Measurements from ENCODE around the gene PDGFD. TPM values are rescaled to one million over a fixed set of nuclear protein-coding genes. Genes with fewer than 3 reads are reported as not detected.
A peak's percentile ranks its signal among the peaks of the same experiment; 100 is the strongest.
"Not testable (repeated sequence)": the region's sequence is repeated elsewhere in the genome, so short reads cannot be mapped to it uniquely, and the experiment has no call there.

PDGFD gene
- total RNA-seq, 1 donor from 2014 or later = 8.9 TPM

GRCh38 chr11:104067534-104067933 is 96.4 kb downstream of the PDGFD start:
- intact Hi-C loops (cut with DNase I) = no loop called here
- no peak for DNase-seq
- no peak for ATAC-seq (ENCODE audit: poor library complexity)

GRCh38 chr11:104064034-104064630 is 99.8 kb downstream of the PDGFD start:
- intact Hi-C loops (cut with DNase I) = no loop called here
- peak; percentile 53 for ATAC-seq (ENCODE audit: poor library complexity)

GRCh38 chr11:104061853-104062521 is 102.0 kb downstream of the PDGFD start:
- DNase-seq (no peak), ATAC-seq (ENCODE audit: poor library complexity) (peak; percentile 78)
- intact Hi-C loops (cut with DNase I) = no loop called here

More at GRCh38 chr11:104064034-104064630, 99.8 kb downstream of the PDGFD start:
- no peak for DNase-seq

GRCh38 chr11:104060820-104061219 is 103.1 kb downstream of the PDGFD start:
- intact Hi-C loops (cut with DNase I) = no loop called here
- DNase-seq (no peak), ATAC-seq (ENCODE audit: poor library complexity) (no peak)

GRCh38 chr11:104060004-104060794 is 103.7 kb downstream of the PDGFD start:
- intact Hi-C loops (cut with DNase I) = no loop called here
- no peak for DNase-seq
- ATAC-seq (ENCODE audit: poor library complexity) = no peak

- ATAC-seq (ENCODE audit: poor library complexity) (no peak), DNase-seq (no peak)
- intact Hi-C loops (cut with DNase I) = no loop called here
These were observed 105.3 kb downstream of the PDGFD start for GRCh38 chr11:104058680-104059079.

GRCh38 chr11:104057908-104058307 is 106.0 kb downstream of the PDGFD start:
- DNase-seq = no peak
- intact Hi-C loops (cut with DNase I) = no loop called here

GRCh38 chr11:104055596-104055995 is 108.4 kb downstream of the PDGFD start:
- ATAC-seq (ENCODE audit: poor library complexity) (no peak), DNase-seq (no peak)
- intact Hi-C loops (cut with DNase I) = no loop called here

More at GRCh38 chr11:104057908-104058307, 106.0 kb downstream of the PDGFD start:
- ATAC-seq (ENCODE audit: poor library complexity) = no peak

GRCh38 chr11:104054911-104055529 is 108.9 kb downstream of the PDGFD start:
- intact Hi-C loops (cut with DNase I) = no loop called here
- ATAC-seq (ENCODE audit: poor library complexity) (no peak), DNase-seq (no peak)

- no peak for DNase-seq
These were observed 110.0 kb downstream of the PDGFD start for GRCh38 chr11:104053743-104054478.

GRCh38 chr11:104051778-104052177 is 112.2 kb downstream of the PDGFD start:
- no peak for DNase-seq
- intact Hi-C loops (cut with DNase I) = no loop called here
- ATAC-seq (ENCODE audit: poor library complexity) = no peak

More at GRCh38 chr11:104053743-104054478, 110.0 kb downstream of the PDGFD start:
- intact Hi-C loops (cut with DNase I) = no loop called here
- ATAC-seq (ENCODE audit: poor library complexity) = no peak

- ATAC-seq (ENCODE audit: poor library complexity) (no peak), DNase-seq (no peak)
- intact Hi-C loops (cut with DNase I) = no loop called here
These were observed 114.8 kb downstream of the PDGFD start for GRCh38 chr11:104049116-104049515.

GRCh38 chr11:104046858-104047257 is 117.1 kb downstream of the PDGFD start:
- ATAC-seq (ENCODE audit: poor library complexity); DNase-seq; intact Hi-C loops (cut with DNase I): not testable (repeated sequence)

GRCh38 chr11:104046331-104046730 is 117.6 kb downstream of the PDGFD start:
- DNase-seq = no peak
- no peak for ATAC-seq (ENCODE audit: poor library complexity)
- intact Hi-C loops (cut with DNase I) = no loop called here

GRCh38 chr11:104043678-104044239 is 120.2 kb downstream of the PDGFD start:
- intact Hi-C loops (cut with DNase I) = no loop called here
- DNase-seq (no peak), ATAC-seq (ENCODE audit: poor library complexity) (no peak)

- intact Hi-C loops (cut with DNase I) = no loop called here
- ATAC-seq (ENCODE audit: poor library complexity) = no peak
- DNase-seq = no peak
These were observed 120.8 kb downstream of the PDGFD start for GRCh38 chr11:104043142-104043541.

GRCh38 chr11:104041792-104042191 is 122.2 kb downstream of the PDGFD start:
- DNase-seq (no peak), ATAC-seq (ENCODE audit: poor library complexity) (no peak)
- intact Hi-C loops (cut with DNase I) = no loop called here

- no peak for ATAC-seq (ENCODE audit: poor library complexity)
- intact Hi-C loops (cut with DNase I) = no loop called here
- no peak for DNase-seq
These were observed 127.0 kb downstream of the PDGFD start for GRCh38 chr11:104036995-104037394.

Measured in Right ventricle myocardium superior (tissue), 1 donor.